IMR-90 (cell line): ENCODE results near the gene WDFY1. TPM values are rescaled to one million over a fixed set of nuclear protein-coding genes. Genes with fewer than 3 reads are reported as not detected.

Source experiments
- ATAC-seq: fragments of 200-7000 bp; cut with Tn5 transposase; 2 replicates; pipeline ENCODE4 v1.9.1; 2020; ENCODE audit warnings: low read depth, mild to moderate bottlenecking, moderate library complexity
- BruUV-seq: library from RNA; stranded (reverse); fragments of 400-500 nt; replicated peaks from 2 replicates; lab custom pipeline; 2021; lab: Mats Ljungman, UMichigan
- CTCF ChIA-PET: fragments of 300-600 bp; formaldehyde crosslinking; extraction: SDS; loops from one replicate; lab custom pipeline; 2021; ENCODE audit warnings: antibody characterized with exemption; lab: Yijun Ruan, JAX
- POLR2A ChIA-PET: fragments of 300-600 bp; sonication (Branson Sonifier 250); formaldehyde crosslinking; loops from one replicate; lab custom pipeline; 2022; ENCODE audit warnings: antibody characterized with exemption; ENCODE audit not compliant: unreplicated experiment; lab: Charles Lee
- DNase-seq: peaks from one replicate; pipeline ENCODE4 v3.0.0; 2013
- H2AFZ ChIP-seq: replicated peaks from 2 replicates; pipeline ENCODE3; 2013; ENCODE audit warnings: low read length, mild to moderate bottlenecking; ENCODE audit not compliant: poor library complexity
- H2AK5ac ChIP-seq: 2 replicates; pipeline ENCODE4 v1.6.1; 2013; ENCODE audit warnings: low read depth, low read length, inconsistent platforms
- H2AK9ac ChIP-seq: replicated peaks from 2 replicates; pipeline ENCODE3; 2013; ENCODE audit warnings: mild to moderate bottlenecking, low read depth, low read length, moderate library complexity; ENCODE audit not compliant: poor library complexity
- H2BK120ac ChIP-seq: 2 replicates; pipeline ENCODE4 v1.6.1; 2013; ENCODE audit warnings: low read depth, low read length, inconsistent platforms
- H2BK15ac ChIP-seq: 3 replicates; pipeline ENCODE4 v1.6.1; 2013; ENCODE audit warnings: low read depth, low read length, inconsistent platforms
- H2BK20ac ChIP-seq: 2 replicates; pipeline ENCODE4 v1.6.1; 2013; ENCODE audit warnings: low read depth, mild to moderate bottlenecking, inconsistent platforms, low read length, moderate library complexity
- H2BK5ac ChIP-seq: 2 replicates; pipeline ENCODE4 v1.6.1; 2013; ENCODE audit warnings: mild to moderate bottlenecking, low read depth, low read length, inconsistent platforms; ENCODE audit not compliant: poor library complexity, severe bottlenecking
- H3K14ac ChIP-seq: replicated peaks from 2 replicates; pipeline ENCODE4 v1.6.1; 2013; ENCODE audit warnings: low read depth, low read length, inconsistent platforms
- H3K18ac ChIP-seq: 2 replicates; pipeline ENCODE4 v1.6.1; 2013; ENCODE audit warnings: low read depth, low read length, control low read depth
- H3K23ac ChIP-seq: 2 replicates; pipeline ENCODE4 v1.6.1; 2013; ENCODE audit warnings: low read depth, low read length, inconsistent platforms
- H3K27ac ChIP-seq: 2 replicates; pipeline ENCODE4 v1.5.1; 2013; ENCODE audit warnings: mild to moderate bottlenecking, control low read depth, low read length; ENCODE audit not compliant: insufficient read depth
- H3K27me3 ChIP-seq: 2 replicates; pipeline ENCODE4 v1.6.1; 2013; ENCODE audit warnings: low read length; ENCODE audit not compliant: control insufficient read depth, insufficient read depth
- H3K36me3 ChIP-seq: 2 replicates; pipeline ENCODE4 v1.6.1; 2013; ENCODE audit warnings: low read length, mixed read lengths; ENCODE audit not compliant: control insufficient read depth, insufficient read depth
- H3K4ac ChIP-seq: 2 replicates; pipeline ENCODE4 v1.6.1; 2013; ENCODE audit warnings: low read depth, low read length, inconsistent platforms
- H3K4me1 ChIP-seq: 2 replicates; pipeline ENCODE4 v1.6.1; 2013; ENCODE audit warnings: low read length, mixed read lengths; ENCODE audit not compliant: control insufficient read depth, insufficient read depth
- H3K4me2 ChIP-seq: 2 replicates; pipeline ENCODE4 v1.6.1; 2013; ENCODE audit warnings: low read depth, mild to moderate bottlenecking, control low read depth, low read length, moderate library complexity
- H3K4me3 ChIP-seq: 2 replicates; pipeline ENCODE4 v1.5.1; 2013; ENCODE audit warnings: low read depth, mild to moderate bottlenecking, control low read depth, low read length, moderate library complexity; ENCODE audit not compliant: insufficient read depth
- H3K56ac ChIP-seq: 2 replicates; pipeline ENCODE4 v1.6.1; 2013; ENCODE audit warnings: low read length, inconsistent platforms; ENCODE audit not compliant: insufficient read depth; ENCODE audit errors: extremely low read depth
- H3K79me1 ChIP-seq, 2 experiments: 2 replicates each; pipeline ENCODE4 v1.6.1; 2013; ENCODE audit warnings: low read length in 2 of 2, inconsistent platforms in 1 of 2, low read depth in 1 of 2
- H3K9ac ChIP-seq: 2 replicates; pipeline ENCODE4 v1.6.1; 2013; ENCODE audit warnings: low read depth, low read length, control low read depth
- H3K9me1 ChIP-seq: 2 replicates; pipeline ENCODE4 v1.6.1; 2013; ENCODE audit warnings: low read length, inconsistent platforms; ENCODE audit not compliant: insufficient read depth
- H3K9me3 ChIP-seq: 2 replicates; pipeline ENCODE4 v1.6.1; 2013; ENCODE audit warnings: low read length; ENCODE audit not compliant: control insufficient read depth, insufficient read depth
- H4K20me1 ChIP-seq: 2 replicates; pipeline ENCODE4 v1.6.1; 2013; ENCODE audit warnings: low read length, inconsistent platforms; ENCODE audit not compliant: insufficient read depth
- H4K5ac ChIP-seq: 2 replicates; pipeline ENCODE4 v1.6.1; 2013; ENCODE audit warnings: mild to moderate bottlenecking, low read depth, low read length, control low read depth
- H4K8ac ChIP-seq, 2 experiments: 2 replicates each; pipeline ENCODE4 v1.6.1; 2013; ENCODE audit warnings: low read depth in 2 of 2, low read length in 2 of 2, control low read depth in 1 of 2, inconsistent platforms in 1 of 2
- H4K91ac ChIP-seq: 2 replicates; pipeline ENCODE4 v1.6.1; 2013; ENCODE audit warnings: low read depth, low read length, inconsistent platforms; ENCODE audit not compliant: insufficient read depth
- CEBPB ChIP-seq: IDR thresholded peaks from 2 replicates; pipeline ENCODE4 v1.6.1; 2012; ENCODE audit warnings: low read depth, low read length, improper control_type of control experiment
- POLR2A ChIP-seq: IDR thresholded peaks from 2 replicates; pipeline ENCODE4 v1.6.1; 2012; ENCODE audit warnings: mild to moderate bottlenecking, low read depth, low read length
- WGBS, 2 experiments: methylation state at CpG; one replicate each; pipeline versions ENCODE4 v1.1.5 to v1.1.7; 2013; ENCODE audit warnings: missing lambda C conversion rate in 2 of 2; ENCODE audit not compliant: insufficient read length in 1 of 2; ENCODE audit errors: extremely low coverage in 2 of 2; 5-methylcytosine and 5-hydroxymethylcytosine counted together
- dilution Hi-C: fragments of 300-500 bp; cut with HindIII; formaldehyde crosslinking; loops from one replicate; pipeline ENCODE4 v1.14.3; 2018; ENCODE audit warnings: low sequenced_read_pairs; ENCODE audit not compliant: unreplicated experiment
- in situ Hi-C: fragments of 300-500 bp; cut with MboI; formaldehyde crosslinking; loops from 3 replicates; pipeline ENCODE4 v1.14.3; 2019; ENCODE audit warnings: low sequenced_read_pairs, inconsistent platforms, mixed read lengths
- intact Hi-C: fragments of 100-400 bp; cut with micrococcal nuclease; formaldehyde crosslinking; loops from 2 replicates; pipeline ENCODE4 v1.10.0; 2022
- polyA plus RNA-seq, 3 experiments: library from polyadenylated mRNA; depleted of rRNA; stranded (reverse); fragments of >200 nt; gene quantifications; 2 replicates each; pipeline ENCODE4 v1.2.3, GENCODE V29; 2012; ENCODE audit warnings: low replicate concordance in 1 of 3
- total RNA-seq: library from RNA; depleted of rRNA; stranded (reverse); fragments of >200 nt; gene quantifications from 2 replicates; pipeline ENCODE4 v1.2.3, GENCODE V29; 2012

Gene WDFY1
- total and polyA plus RNA-seq, 2 of the 4 experiments (the other 2 are of a cell fraction) = 35.6 to 93.6 TPM

GRCh38 chr2:223994562-223995162 lies 49.5 kb upstream of the WDFY1 start:
- Histone ChIP-seq H2AK9ac (no peak overlapping the region), H3K9me1 (peaks cover 11% of the 10 kb centered on the region; the same call in 1 of the 2 replicates), H3K4me3 (no peak overlapping the region), H2BK5ac (no peak overlapping the region), H2AFZ (no peak overlapping the region), H3K56ac (no peak overlapping the region), H4K20me1 (no peaks in the 10 kb centered on the region), H3K18ac (no peak overlapping the region), H3K4me1 (peaks cover 12% of the 10 kb centered on the region), H3K23ac (no peak overlapping the region), H2AK5ac (no peak overlapping the region; the same call in 1 of the 2 replicates), H3K14ac (no peak overlapping the region), H3K9ac (no peak overlapping the region), H3K36me3 (peaks cover 12% of the 10 kb centered on the region), H3K27ac (no peak overlapping the region), H3K79me1 (0 out of 4 replicates have a peak, but pooled peaks cover 0 to 4% of the 10 kb centered on the region in 2 experiments), H2BK120ac (peak overlapping the region; percentile 77), H4K5ac (peak overlapping the region; percentile 31; the same call in 1 of the 2 replicates), H4K8ac (peak overlapping the region; percentile 4 to 19; a peak in 1 of 4 replicates), H2BK20ac (peak overlapping the region; percentile 51), H4K91ac (peak overlapping the region; percentile 75), H3K27me3 (no peaks in the 10 kb centered on the region), H3K4ac (peak overlapping the region; percentile 60), H3K9me3 (no peaks in the 10 kb centered on the region), H3K4me2 (no peak overlapping the region), H2BK15ac (no peak overlapping the region; the same call in 2 of the 3 replicates)
- TF ChIP-seq CEBPB = no peak
- no peak for TF ChIP-seq POLR2A
- in situ Hi-C loops = loop anchor here (5.0 kb wide), 1 partner anchor 293 kb away; no protein-coding TSS in a partner anchor
- dilution Hi-C loops = no loop called here
- ChIA-PET CTCF (interaction anchor here (0.6 to 4.4 kb wide), 6 partner anchors 10 to 1129 kb away, joined by 3 to 49 read pairs (median 7); no protein-coding TSS in a partner anchor), POLR2A (no interaction called here)
- DNase-seq (no peak), ATAC-seq (no peak)
- intact Hi-C loops = no loop called here
- BruUV-seq = no TSS peak
- 100% methylated on average over 1 of the region's 4 CpGs; no CpG with 5 or more reads in 1 of the 2 experiments for WGBS, 2 experiments
